Measurements from ENCODE around the gene ANAPC13. TPM values are rescaled to one million over a fixed set of nuclear protein-coding genes. Genes with fewer than 3 reads are reported as not detected.
A peak's percentile ranks its signal among the peaks of the same experiment; 100 is the strongest.

The ANAPC13 gene
- total RNA-seq, 3 donors from 2014 or later = 56.0 to 68.3 (median 66.1) TPM

DNA sequence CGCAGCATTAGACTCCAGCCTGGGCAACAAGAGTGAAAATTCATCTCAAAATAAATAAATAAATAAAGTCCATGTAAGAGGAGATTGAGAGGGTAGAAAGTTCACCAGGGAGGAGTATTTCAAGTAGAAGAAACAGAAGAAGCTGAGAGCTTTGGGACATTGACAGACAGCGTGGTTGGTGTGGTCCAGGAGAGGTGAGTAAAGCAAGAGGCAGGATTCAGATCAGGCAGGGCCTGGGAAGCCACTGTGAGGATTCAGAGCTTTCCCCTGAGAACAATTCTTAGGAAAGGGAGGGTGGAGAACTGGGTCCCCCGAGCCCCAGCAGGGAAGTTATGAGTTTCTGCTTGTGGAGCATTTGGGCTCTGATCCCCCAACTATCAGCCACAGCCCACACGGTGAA is 57.4 kb downstream of the ANAPC13 start:
- no peaks in the 10 kb centered on the region for H3K36me3 ChIP-seq
- H3K9me3 ChIP-seq = no peaks in the 10 kb centered on the region
- DNase-seq (ENCODE audit: low spot score in 2 of 2) = no peak
- no peaks in the 10 kb centered on the region for H3K27me3 ChIP-seq
- H3K4me1 ChIP-seq = no peaks in the 10 kb centered on the region
- intact Hi-C loops (cut with DNase I; ENCODE audit: low total_unique reads) = no loop called here
- TF ChIP-seq POLR2A (IDR thresholded peaks at IDR 0.05) (no peak), POLR2AphosphoS5 (IDR thresholded peaks at IDR 0.05) (no peak)
- TF ChIP-seq, protein P1, sequence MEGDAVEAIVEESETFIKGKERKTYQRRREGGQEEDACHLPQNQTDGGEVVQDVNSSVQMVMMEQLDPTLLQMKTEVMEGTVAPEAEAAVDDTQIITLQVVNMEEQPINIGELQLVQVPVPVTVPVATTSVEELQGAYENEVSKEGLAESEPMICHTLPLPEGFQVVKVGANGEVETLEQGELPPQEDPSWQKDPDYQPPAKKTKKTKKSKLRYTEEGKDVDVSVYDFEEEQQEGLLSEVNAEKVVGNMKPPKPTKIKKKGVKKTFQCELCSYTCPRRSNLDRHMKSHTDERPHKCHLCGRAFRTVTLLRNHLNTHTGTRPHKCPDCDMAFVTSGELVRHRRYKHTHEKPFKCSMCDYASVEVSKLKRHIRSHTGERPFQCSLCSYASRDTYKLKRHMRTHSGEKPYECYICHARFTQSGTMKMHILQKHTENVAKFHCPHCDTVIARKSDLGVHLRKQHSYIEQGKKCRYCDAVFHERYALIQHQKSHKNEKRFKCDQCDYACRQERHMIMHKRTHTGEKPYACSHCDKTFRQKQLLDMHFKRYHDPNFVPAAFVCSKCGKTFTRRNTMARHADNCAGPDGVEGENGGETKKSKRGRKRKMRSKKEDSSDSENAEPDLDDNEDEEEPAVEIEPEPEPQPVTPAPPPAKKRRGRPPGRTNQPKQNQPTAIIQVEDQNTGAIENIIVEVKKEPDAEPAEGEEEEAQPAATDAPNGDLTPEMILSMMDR (IDR thresholded peaks at IDR 0.05) = no peak
- H3K27ac ChIP-seq = peak overlapping the region in 1 of 2 donors; percentile 10
- H3K4me3 ChIP-seq = no peak overlapping the region

Other genes starting within 250 kb of the ANAPC13 start
- 100 to 1,000 TPM in 2 of 3 donors, 10 to 100 TPM in 1; 77.9 to 153 (median 150) TPM for gene RYK, start 235.1 kb downstream of the ANAPC13 start, total RNA-seq
- gene AMOTL2, start 111.5 kb downstream of the ANAPC13 start, total RNA-seq = 100 to 1,000 TPM in 1 of 3 donors, 10 to 100 TPM in 2; 78.3 to 281 (median 83.2) TPM
- 10 to 100 TPM; 31.8 to 38.9 (median 33.1) TPM for gene CEP63, start 72 bp upstream of the ANAPC13 start, total RNA-seq
- gene KY, start 165.0 kb upstream of the ANAPC13 start, total RNA-seq = 1 to 10 TPM in 1 of 3 donors, under 1 TPM in 1, not detected in 1; 0.33 to 1.2 TPM

Data from breast epithelium (tissue), 4 donors.